Fibroblast of skin of scalp (primary cell): ENCODE measurements around the gene PCBD2.
"Not testable (repeated sequence)": the region's sequence is repeated elsewhere in the genome, so short reads cannot be mapped to it uniquely, and the experiment has no call there.

Source experiments
- DNase-seq: peaks from one replicate; pipeline ENCODE4 v3.0.0-alpha.2; 2013

PCBD2 gene

DNA sequence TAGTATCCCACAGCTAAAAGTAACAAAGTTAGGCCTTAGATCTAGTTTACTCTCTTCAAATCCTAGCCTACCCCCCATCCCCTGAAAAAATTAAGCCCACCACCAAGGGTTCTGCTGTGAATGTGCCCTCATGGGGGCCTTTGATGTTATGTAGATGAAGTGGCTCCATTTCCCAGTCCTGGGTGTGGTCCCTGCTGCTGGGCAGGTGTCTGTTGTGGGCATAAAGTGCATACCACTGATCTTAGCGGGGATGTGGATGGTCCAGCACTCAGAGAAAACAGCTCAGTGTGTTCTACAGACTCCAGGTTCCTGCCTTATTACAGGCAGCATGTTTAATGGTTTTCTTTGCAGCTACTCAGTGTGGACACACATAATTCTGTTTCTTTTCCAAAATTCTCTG lies 1.9 kb downstream of the PCBD2 start:
- no peak for DNase-seq

DNA sequence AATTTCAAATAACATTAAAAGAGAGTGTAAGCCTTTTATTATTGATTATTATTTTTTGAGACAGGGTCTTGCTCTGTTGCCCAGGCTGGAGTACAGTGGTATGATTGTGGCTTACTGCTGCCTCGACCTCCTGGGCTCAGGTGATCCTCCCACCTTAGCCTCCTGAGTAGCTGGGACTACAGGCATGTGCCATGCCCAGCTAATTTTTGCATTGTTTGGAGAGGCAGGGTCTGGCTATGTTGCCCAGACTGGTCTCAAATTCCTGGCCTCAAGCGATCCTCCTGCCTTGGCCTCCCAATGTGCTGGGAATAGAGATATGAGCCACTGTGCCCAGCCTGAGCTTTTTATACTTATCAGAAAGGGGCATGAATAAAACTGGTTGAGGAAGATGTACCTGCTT lies 5.8 kb downstream of the PCBD2 start:
- DNase-seq: not testable (repeated sequence)

DNA sequence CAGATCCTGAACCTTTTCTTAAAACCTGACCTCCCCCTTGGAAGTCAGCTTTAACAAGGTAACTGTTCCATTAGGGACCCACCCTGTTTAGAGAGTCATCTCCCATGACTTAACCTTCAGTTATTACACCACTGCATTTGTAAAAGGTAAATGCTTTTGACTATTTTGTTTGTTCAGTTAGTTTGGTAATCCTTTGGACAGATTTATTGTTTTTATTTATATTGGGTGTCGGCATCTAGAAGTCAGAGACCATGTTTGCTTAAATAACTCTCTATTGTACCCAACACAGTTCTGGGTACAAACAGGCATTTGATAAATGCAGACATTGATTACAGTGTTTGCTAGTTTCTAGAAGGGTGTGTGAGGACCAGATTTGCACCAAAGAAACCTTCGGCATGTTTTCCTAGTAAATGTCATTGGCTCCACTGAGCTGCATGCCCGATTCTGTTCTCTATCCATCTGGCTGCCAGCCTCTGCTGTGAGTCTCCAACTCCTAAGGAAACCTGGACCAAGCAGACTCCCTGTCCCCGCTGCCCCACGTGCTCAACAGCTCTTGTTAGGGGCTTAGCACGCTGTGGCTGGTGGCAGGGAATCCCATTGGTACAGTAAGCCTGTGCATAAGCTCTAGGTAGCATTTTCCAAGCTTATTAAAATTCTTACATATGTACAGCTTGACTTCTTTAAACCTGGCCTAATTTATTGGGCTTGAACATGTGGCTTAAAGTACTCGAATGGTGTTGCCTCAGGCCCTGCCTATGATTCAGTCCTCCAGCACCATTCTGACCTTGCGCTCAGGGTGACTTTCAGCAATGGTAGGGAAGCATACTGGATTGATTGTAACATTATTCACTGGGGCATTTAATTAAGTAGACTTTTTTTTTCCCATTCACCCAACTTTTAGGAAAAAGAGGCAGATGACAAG lies 6.6 kb downstream of the PCBD2 start:
- no peak for DNase-seq

DNA sequence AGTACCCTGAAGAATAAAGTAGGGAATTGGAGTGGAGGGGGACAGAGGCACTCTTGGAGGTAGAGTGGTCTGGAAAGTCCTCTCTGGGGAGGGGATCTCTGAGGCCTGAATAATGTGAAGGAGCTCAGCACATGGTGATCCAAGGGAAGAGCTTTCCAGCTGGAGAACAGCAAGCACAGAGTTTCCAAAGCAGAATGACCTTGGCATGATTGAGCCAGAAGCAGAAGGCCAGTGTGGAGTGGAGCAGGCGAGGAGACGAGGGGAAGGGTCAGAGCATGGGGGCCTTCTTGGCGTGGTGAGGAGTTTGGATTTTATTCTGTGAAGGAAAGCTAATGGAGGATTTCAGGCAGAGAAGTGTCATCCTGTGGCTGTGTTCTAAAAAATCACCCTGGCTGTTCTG lies 8.3 kb downstream of the PCBD2 start:
- no peak for DNase-seq

DNA sequence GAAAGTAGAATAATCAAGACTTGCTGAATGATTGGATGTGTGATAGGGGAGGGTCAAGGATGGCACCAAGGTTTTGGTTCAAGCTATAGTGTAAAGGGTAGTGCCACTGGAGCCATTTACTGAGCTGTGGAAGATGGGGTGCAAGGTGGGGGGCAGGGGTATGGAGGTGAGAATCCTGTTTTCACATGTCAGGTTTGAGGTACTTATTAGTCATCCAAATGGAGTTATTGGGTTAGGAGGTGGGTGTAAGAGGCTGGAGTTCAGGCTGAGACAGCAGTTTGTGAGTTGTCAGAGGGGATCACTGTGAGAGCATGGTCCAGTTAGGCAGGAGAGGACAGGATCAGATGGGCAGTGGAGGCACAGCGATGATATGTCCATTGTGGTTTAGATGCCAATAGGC lies 8.9 kb downstream of the PCBD2 start:
- DNase-seq: no peak

DNA sequence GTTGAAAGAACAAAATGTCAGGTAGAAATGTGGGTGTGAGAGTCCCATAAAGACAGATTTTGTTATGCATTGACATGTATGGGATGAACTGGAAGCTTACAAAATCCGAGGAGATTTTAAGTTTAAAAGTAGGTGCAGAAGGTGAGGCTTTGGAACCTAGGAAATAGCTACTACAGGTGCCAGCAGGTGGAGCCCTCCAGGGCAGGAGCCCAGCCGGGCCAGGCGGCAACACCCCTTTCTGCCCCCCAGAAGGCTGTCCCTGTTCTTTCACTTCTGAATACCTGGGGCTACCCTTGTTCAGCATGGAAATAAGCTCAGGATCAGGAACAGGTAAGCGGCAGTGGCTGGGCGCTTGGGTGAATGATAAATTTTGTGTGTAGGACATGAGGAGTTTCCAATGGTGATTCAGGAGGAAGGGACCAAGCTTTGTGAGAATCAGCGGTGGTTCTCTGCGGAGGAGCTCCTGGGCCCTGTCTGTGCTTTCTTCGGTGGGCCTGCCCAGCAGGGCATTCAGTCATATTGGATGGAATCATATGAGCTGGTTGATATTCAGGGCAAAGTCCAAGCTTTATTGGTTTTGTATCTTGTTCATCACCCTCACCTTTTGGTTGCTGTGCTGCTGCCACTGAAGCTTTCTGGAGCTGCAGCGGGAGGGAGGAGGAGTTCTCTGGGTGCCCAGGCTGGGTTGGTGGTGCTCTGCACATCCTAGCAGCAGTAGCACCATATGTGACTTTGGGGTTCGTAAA lies 12.3 kb downstream of the PCBD2 start:
- no peak for DNase-seq

DNA sequence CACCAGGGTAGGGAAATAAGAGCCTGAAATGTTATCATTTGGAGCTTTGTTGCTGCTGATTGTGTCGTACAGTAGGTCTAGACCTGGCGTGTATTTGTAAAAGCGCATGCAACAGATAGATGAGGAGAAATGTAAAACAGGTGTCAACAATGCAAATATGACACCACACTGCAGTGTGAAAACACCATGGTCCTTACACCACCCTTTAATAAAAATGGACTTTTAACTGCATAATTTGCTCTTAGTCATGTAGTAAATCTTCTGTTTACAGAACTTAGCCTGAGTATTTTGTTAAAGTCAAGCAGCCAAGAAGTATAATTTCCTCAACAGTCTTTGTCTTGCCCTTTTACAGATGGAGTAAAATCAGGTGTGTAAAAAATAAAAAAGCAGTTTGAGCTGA lies 13.9 kb downstream of the PCBD2 start:
- no peak for DNase-seq

DNA sequence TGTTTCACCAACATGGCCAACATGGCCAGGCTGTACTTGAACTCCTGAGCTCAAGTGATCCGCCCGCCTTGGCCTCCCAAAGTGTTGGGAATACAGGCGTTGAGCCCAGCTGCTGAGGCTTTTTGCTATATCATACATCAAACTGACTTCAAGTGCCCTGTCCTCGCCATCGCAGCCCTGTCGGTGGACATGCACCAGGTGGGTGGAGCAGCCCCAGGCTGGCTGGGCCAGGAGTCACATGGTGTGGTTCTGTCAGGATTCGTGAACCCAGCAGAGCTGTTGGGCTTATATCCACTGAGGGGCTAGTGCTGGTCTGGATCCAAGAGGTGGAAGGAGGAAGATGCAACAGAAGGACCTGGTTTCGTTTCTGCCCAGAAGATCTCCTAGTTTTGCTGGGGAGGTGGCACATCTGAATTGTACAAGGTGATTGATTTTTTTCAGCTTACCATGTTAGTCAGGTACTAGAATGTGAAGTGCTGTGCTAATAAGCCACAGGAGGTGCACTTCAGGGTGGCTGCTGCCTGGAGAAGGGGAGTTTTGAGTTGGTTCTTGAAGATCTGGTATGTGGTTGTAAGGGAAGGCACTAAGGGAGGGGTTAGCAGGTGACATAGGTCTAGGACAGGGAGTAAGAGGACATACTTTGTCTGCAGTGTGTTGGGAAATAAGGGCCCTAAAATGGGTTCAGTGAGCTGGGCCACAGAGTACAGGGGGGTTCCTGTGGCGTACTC lies 16.1 kb downstream of the PCBD2 start:
- DNase-seq: no peak

DNA sequence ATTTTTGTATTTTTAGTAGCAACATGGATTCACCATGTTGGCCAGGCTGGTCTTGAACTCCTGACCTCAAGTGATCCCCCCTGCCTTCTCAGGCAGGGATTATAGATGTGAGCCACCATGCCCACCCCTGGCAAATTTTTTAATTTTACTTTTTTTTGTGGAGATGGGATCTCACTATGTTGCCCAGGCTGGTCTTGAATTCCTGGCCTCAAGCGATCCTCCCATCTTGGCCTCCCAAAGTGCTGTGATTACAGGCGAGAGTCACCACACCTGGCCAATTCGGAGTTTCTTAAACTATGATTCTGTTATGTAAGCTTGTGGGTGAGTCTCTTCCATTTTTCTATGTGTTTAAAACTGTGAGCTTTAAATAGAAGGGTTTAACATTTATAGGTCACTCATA lies 27.6 kb downstream of the PCBD2 start:
- no peak for DNase-seq

DNA sequence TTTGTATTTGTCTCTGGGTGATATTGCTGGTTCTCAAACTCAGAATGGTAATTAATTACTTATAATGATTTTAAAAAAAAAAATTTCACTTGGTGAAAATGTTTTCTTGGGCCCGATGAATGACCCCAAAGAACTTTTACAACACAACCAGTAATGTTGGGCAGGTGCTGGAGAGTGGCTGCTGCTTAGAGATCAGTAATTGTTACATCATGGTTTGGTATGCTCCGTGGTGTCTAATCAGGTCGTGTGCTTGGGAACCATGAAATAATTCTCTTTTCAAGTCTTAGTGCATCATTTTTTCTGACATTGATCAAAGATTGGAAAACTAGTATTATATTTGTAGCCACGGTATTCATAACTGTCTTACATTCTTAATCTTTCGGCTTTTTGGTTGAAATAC lies 29.3 kb downstream of the PCBD2 start:
- DNase-seq: no peak

DNA sequence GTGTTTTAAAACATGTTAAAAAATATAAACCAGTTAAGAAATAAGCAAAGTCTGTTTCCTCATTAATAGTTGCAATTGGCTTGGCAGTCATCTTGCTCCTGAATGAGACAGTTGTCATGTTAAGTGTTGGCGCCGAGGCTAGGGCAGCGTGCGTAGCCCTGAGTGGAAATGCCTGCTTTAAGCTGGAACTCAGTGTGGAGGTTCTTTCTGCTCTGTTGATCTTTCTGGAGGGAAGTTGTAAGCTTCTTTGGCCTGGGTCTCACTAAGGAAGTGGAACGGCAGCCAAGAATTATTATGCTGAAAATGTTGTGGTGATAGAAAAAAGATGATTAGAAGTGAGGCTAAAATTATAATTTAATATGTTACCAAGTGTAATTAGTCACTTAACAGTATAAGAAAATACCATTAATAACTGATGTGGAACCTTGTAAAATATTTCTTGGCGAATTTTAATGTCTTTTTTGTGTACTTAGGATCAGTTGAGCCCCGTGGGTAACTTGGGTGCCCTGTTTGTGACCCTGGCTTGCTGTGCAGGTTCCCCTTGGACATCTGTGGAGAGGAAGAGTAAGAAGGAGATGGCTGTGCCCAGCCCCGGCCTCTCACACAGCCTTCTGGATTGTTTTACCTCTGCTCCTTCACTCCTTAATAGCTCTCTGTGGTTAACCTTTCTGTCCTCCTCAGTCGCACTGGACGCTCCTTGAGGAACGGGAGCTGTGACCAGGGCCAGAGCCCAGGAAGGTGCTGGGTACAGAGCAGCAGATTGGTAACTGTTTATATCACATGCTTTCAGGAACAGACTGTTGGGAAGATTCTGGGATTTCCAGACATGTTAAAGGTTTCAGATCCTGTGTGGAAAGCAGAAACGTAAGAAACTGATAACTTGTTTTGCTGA lies 31.0 kb downstream of the PCBD2 start:
- no peak for DNase-seq

DNA sequence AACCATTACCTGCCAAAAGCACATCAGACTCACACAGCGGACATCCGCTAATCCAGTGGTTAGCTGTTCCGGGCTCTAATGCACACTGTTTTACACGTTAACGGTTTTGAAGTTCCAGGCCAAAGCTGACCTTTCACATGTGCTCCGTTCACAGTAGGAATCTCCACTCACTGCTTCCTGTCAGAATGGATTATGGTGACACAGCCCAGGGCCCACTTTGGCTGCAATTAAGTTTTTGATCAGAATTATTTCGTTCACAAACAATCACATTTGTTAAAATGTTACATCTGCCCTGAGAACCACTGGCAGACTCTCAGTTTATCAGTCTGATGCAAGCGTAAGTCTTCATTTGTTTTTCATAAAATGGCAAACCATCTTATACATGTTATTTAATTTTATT lies 32.6 kb downstream of the PCBD2 start:
- DNase-seq: no peak

DNA sequence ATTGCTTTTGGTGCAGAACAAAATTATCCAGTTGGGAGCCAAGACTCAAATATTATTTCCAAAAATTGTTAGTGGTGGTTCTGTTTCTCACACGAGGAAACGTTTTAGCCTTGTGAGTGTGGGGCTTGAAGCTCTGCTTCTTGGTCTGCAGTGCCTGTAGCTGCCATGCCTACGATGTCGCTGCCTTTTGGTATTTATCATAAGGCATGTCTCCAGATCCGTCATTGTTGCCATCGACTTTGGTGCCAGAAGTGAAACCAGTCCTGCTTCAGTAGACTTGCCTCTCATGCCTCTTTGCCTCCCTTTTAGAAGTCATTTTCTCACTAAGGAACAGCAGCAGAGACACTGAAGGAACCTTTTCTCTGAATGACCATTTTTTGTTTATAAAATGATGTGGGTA lies 33.1 kb downstream of the PCBD2 start:
- no peak for DNase-seq

DNA sequence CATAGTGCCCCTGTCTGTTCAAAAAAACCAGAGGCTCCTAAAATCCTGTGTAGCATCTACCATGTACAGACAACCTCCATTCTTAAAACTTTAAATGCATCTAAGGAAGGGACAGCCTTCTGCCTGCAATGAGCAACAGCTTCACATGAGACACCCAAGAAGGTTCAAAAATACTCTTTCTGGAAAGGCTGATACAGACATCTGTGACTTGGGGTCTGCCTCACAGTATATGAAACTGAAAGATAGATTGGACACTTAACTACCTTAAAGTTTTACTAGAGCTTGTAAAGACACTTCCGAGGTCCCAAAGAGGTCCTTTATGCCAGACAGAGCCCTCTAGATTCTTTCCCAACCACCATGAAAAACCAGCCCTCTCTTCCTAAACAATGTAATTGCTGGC lies 34.6 kb downstream of the PCBD2 start:
- DNase-seq: no peak

DNA sequence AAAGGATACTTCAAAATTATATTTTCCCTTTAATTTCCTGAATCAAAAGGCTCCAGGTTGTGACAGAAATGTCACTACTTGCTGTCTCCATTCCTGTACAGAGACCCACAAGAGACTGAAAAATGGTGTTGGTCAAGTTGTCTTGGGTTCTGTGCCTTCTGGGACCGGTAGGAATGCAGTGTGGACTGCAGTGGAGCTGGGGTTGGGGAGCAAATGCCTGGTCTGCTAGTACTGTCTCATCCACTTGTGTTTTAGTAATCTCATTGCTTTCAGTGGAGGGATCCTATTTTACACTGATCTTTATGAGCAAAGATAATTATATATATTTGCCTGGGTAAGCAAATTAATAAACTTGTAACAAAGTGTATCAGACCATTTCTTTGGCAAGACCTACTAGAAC lies 38.6 kb downstream of the PCBD2 start:
- no peak for DNase-seq

DNA sequence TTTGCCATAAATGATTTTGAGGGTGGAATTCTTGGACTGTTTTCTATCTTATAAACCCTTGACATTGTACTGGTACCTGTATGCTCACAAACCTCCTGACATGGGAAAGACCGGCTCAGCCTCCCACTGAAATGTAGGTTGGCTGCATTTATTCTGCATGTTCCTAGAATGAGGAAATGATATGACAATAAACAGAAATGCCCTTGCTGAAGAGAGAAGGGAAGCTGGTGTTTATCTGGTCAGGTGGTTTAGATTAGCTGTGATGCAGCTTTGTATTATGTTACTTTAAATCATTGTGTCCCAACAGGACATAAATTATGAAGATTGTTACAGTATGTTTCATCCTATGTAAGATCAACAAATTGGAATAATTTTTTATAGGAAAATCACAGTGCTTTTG lies 39.7 kb downstream of the PCBD2 start:
- DNase-seq: no peak

DNA sequence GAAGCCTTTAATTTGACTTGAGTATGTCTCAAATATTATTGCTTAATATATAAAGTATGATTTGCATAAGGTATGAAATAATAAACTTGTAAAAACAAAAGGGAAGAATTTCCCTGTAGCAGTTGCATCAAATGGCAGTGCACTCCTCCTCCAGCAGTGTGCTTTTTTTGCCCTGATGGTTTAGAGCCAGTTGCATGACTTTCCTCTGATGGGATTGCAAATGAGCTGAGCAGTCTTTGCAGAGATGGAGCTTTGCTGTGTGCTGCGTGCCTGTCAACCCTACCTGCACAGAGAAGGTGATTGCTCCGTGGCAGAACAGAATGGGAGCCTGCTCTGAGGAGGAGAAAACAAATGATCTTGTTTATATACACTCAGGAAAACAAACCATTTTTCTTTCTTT lies 40.1 kb downstream of the PCBD2 start:
- DNase-seq: no peak

DNA sequence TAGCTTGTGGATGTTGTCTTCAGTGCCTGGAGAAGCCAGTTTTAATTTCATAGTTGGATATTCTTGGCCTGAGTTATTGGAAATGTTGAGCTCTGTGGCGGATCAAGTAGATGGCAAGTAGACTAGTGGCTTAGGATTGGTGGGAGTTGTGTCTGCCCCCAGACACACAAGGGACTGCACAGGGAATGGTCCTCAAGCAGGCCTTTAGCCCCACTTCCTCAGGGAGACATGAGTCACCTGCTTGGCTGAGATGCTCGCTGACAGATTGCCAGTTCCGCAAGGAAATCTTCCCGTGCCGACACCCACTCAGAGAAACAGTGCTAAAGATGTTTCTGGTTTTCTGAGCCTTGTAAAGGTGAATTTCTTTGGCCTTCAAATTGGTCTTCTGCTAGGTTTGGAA lies 44.0 kb downstream of the PCBD2 start:
- DNase-seq: peak; percentile 5

DNA sequence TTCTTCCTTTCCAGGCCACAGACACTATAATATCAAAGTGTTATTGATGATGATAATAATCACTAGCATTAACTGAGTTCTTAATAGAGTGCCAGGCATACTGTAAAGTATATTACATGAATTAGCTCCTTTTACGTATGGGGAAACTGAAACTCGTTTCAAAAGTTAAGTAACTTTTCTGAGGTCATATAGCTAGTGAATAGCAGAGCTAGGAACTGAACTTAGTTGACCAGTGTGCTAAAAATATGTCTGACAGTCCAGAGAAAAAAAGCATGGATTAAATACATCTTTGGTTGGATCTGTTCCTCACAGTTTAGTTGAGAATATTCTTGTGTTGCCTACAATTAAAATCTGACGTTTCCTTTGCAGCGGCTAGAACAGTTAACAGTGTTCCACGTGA lies 44.4 kb downstream of the PCBD2 start:
- DNase-seq: no peak

DNA sequence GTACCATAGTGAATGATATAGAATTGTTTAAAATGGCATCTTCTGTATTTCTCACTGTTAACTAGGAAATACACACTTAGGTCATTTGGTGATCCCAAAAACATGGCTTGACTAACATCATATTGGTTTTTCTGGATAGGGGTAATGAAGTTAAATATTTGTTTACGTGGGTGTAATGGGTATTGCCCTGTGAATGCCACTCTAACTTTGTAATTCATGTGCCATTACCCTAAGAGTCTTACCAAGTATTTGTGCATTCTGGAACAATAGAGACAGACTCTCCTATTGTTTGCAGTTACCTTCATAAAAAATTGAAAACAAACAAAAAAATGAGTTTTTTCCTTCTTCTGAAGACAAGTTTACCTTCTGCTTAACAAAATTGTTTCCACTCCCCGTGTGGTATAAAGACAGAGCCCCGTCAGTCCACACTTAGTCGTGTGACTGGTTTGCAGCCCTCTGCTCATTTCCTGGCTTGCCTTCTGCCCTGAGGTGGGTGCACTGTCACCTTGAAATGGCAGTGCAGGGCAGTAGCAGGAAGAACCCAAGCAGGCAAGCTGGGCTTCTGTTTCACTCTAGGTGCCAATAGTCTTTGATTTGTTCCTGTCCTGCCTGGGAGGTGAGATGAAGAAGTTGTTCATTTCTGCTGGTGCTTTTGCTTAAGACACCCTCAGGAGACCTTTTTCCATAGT lies 53.1 kb downstream of the PCBD2 start:
- DNase-seq: no peak

DNA sequence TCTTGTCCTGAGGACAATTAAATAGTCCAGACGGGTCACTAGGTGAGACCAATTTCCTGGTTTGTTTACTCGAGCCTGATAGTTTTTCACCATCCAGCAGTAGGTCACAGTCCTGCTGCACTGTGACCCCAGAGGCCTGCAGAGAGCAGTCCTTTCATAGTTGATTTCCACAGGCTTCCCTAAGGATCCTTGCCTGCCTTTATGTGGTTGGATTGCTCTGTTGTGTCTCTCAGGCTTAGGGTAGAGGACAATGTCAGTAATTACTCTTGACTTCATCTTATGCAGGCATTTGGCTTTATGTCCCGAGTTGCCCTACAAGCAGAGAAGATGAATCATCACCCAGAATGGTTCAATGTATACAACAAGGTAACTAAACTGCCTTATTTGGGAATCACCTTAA lies 53.8 kb downstream of the PCBD2 start:
- no peak for DNase-seq

DNA sequence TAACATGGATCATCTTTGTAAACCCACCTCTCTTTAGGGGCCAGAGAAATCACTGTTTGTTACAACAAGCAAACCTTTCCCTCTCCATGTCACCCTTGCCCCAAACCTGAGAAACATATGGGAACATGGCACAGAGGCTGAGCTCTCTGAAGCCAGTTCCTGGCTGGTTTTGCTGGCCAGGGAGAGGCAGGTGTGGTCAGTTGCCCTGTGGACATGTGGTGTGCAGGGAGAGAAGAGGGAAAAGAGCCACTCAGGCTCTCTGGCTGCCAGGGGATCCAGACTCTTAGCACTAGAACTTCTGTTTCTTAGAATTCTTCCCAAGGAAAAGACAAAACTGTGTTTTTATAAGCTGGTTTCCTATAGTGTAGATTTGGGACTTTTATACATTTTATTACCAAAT lies 58.2 kb downstream of the PCBD2 start:
- DNase-seq: no peak
